GM20431 (cell line): ENCODE data around the gene POLE3.
"Not testable (repeated sequence)": the region's sequence is repeated elsewhere in the genome, so short reads cannot be mapped to it uniquely, and the experiment has no call there.

ENCODE experiments used
- in situ Hi-C: fragments of 300-500 bp; cut with MseI, MboI; formaldehyde crosslinking; loops from one replicate; pipeline ENCODE4 v1.15.0; 2020; ENCODE audit warnings: low sequenced_read_pairs; ENCODE audit not compliant: unreplicated experiment

Gene POLE3

GRCh38 chr9:113379829-113380210, 30.7 kb downstream of the POLE3 start:
- in situ Hi-C loops = not testable (repeated sequence)

- in situ Hi-C loops = not testable (repeated sequence)
These were observed 31.2 kb downstream of the POLE3 start for GRCh38 chr9:113379094-113379828.

- in situ Hi-C loops = no loop called here
These were observed 33.6 kb downstream of the POLE3 start, which contains the start of gene HDHD3 for GRCh38 chr9:113376634-113377567. TSS of gene HDHD3 (minus strand) at chr9:113376986. CDS start at chr9:113374354, 2,632 bp downstream.

GRCh38 chr9:113375057-113376023, 35.1 kb downstream of the POLE3 start:
- in situ Hi-C loops = no loop called here

GRCh38 chr9:113373676-113374392, 36.6 kb downstream of the POLE3 start:
- in situ Hi-C loops = no loop called here

GRCh38 chr9:113373256-113373655, 37.2 kb downstream of the POLE3 start:
- in situ Hi-C loops = no loop called here

- in situ Hi-C loops = no loop called here
These were observed 38.4 kb downstream of the POLE3 start for GRCh38 chr9:113372059-113372458.

- in situ Hi-C loops = no loop called here
These were observed 39.6 kb downstream of the POLE3 start for GRCh38 chr9:113370806-113371325.

GRCh38 chr9:113369855-113370140, 40.7 kb downstream of the POLE3 start:
- in situ Hi-C loops = no loop called here

GRCh38 chr9:113368982-113369854, 41.3 kb downstream of the POLE3 start:
- in situ Hi-C loops = no loop called here

GRCh38 chr9:113368348-113368981, 42.0 kb downstream of the POLE3 start:
- in situ Hi-C loops = no loop called here

- in situ Hi-C loops = not testable (repeated sequence)
These were observed 44.8 kb downstream of the POLE3 start for GRCh38 chr9:113365652-113366051.

GRCh38 chr9:113364951-113365350, 45.5 kb downstream of the POLE3 start:
- in situ Hi-C loops = no loop called here

- in situ Hi-C loops = no loop called here
These were observed 47.1 kb downstream of the POLE3 start for GRCh38 chr9:113363336-113363735.

GRCh38 chr9:113361304-113362018, 49.0 kb downstream of the POLE3 start:
- in situ Hi-C loops = no loop called here

GRCh38 chr9:113360242-113360842, 50.1 kb downstream of the POLE3 start:
- in situ Hi-C loops = no loop called here

- in situ Hi-C loops = no loop called here
These were observed 51.1 kb downstream of the POLE3 start for GRCh38 chr9:113359385-113359784.
